ENCODE measurements around the gene TTC28. TPM values are rescaled to one million over a fixed set of nuclear protein-coding genes. Genes with fewer than 3 reads are reported as not detected.

Gene TTC28
- total RNA-seq, 4 donors from 2014 or later: 35.1 to 138 (median 50.8) TPM

DNA sequence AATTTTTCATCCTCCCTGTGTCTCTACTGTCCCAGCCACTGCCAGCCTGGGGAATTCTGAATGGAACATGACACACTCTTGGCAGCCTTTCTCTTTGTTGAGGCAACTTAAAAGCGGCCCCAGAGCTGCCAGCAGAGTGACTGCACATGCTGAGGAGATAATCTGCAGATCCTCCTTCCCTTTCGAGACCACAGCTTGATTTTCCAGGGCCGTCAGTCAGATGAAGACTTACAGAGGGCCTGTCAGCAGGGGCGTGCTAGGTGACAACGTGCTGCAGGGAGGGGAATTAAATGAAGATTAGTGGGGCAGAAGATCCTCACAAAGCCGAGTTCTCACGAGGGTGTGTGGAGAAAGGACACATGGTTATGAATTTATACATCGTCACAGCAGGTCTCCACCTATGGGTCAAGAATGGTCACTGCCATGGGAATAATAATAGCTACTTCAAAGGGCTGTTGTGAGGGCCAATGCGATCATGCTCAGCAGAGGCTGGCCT lies 567.0 kb downstream of the TTC28 start:
- TF ChIP-seq, protein P1, sequence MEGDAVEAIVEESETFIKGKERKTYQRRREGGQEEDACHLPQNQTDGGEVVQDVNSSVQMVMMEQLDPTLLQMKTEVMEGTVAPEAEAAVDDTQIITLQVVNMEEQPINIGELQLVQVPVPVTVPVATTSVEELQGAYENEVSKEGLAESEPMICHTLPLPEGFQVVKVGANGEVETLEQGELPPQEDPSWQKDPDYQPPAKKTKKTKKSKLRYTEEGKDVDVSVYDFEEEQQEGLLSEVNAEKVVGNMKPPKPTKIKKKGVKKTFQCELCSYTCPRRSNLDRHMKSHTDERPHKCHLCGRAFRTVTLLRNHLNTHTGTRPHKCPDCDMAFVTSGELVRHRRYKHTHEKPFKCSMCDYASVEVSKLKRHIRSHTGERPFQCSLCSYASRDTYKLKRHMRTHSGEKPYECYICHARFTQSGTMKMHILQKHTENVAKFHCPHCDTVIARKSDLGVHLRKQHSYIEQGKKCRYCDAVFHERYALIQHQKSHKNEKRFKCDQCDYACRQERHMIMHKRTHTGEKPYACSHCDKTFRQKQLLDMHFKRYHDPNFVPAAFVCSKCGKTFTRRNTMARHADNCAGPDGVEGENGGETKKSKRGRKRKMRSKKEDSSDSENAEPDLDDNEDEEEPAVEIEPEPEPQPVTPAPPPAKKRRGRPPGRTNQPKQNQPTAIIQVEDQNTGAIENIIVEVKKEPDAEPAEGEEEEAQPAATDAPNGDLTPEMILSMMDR (IDR thresholded peaks at IDR 0.05): peak; percentile 16 to 59 (median 31)
- TF ChIP-seq POLR2AphosphoS5 (IDR thresholded peaks at IDR 0.05) (no peak), EP300 (IDR thresholded peaks at IDR 0.05) (no peak), POLR2A (IDR thresholded peaks at IDR 0.05) (no peak)
- Histone ChIP-seq H3K27me3 (no peaks in the 10 kb centered on the region), H3K4me3 (no peak overlapping the region), H3K27ac (peak overlapping the region in 2 of 4 donors; percentile 13 to 43), H3K36me3 (peaks cover 0 to 6% of the 10 kb centered on the region in 2 donors), H3K4me1 (peaks cover 0 to 40% (median 8%) of the 10 kb centered on the region in 3 donors), H3K9me3 (no peaks in the 10 kb centered on the region)
- no peak for ATAC-seq
- 48% methylated on average over 3 of the region's 9 CpGs; no CpG with 5 or more reads in 1 of the 2 donors for WGBS, 2 donors (ENCODE audit: low coverage in 1 of 2)

DNA sequence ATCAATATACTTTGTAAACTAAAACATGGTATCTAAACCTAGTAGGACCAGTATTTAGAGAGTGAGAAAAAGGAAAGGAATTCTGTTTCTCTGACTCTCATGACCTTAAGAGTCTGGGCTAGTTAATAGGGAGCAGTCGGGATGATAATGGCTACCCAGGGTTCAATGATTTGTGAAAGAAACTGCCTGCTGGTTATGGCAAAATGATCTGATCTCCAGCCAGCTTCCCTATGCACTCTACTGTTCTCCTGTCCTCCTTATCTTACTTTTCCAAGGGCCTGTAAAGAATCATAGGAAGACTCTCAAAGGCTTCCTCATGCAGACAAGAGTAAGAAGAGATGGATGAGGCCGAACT lies 567.5 kb downstream of the TTC28 start:
- WGBS, 2 donors (ENCODE audit: low coverage in 1 of 2): 33 to 37% methylated on average over 1 to 2 of the region's 2 CpGs
- no peak for ATAC-seq
- H3K27me3 ChIP-seq: no peaks in the 10 kb centered on the region
- TF ChIP-seq POLR2A (IDR thresholded peaks at IDR 0.05) (no peak), POLR2AphosphoS5 (IDR thresholded peaks at IDR 0.05) (no peak)
- TF ChIP-seq, protein P1 (IDR thresholded peaks at IDR 0.05): no peak
- H3K9me3 ChIP-seq: no peaks in the 10 kb centered on the region
- peak overlapping the region in 2 of 4 donors; percentile 13 to 43 for H3K27ac ChIP-seq
- H3K4me3 ChIP-seq: no peak overlapping the region
- H3K4me1 ChIP-seq: peaks cover 0 to 38% (median 8%) of the 10 kb centered on the region in 3 donors
- peaks cover 0 to 10% of the 10 kb centered on the region in 2 donors for H3K36me3 ChIP-seq

DNA sequence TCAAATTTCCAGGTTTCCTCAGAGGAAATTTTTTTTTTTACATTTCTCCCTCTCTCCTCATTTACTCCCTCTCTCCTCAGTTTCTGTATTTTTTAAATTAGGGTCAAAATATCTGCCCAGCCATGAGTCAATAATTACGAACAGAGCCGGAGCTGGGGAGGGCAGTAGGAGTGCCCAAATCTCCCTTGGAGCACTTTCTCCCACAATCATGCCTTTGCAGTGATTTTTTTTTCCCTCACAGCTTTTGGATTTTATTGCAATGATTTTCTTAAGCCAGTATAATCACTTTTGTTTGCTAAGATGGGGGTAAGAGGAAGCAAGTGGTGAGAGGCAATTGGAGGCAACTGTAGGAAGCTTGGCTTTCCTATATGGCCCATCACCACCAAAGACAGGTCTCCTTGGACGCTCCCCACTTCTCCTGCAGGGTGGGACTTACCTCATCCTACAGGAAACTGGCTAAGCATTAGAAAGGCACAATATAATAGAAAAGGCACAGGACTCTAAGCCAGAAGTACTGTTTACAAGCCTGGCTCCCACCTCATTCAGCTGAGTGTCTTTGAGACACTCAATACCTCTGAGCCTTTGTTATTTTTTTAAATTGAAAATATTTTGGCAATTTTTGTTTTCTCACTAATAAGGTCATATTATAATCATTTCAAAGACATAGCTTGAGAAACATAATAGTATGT lies 568.0 kb downstream of the TTC28 start:
- H3K4me1 ChIP-seq: peaks cover 0 to 32% (median 7%) of the 10 kb centered on the region in 3 donors
- no peak overlapping the region for H3K4me3 ChIP-seq
- H3K9me3 ChIP-seq: no peaks in the 10 kb centered on the region
- no peak for TF ChIP-seq EP300 (IDR thresholded peaks at IDR 0.05)
- TF ChIP-seq, protein P1 (IDR thresholded peaks at IDR 0.05): no peak
- no peak for TF ChIP-seq POLR2AphosphoS5 (IDR thresholded peaks at IDR 0.05)
- TF ChIP-seq POLR2A (IDR thresholded peaks at IDR 0.05): no peak
- no peak for ATAC-seq
- H3K27me3 ChIP-seq: no peaks in the 10 kb centered on the region
- H3K27ac ChIP-seq: peak overlapping the region in 1 of 4 donors; percentile 13
- 73 to 100% methylated on average over 2 to 3 of the region's 3 CpGs for WGBS, 2 donors (ENCODE audit: low coverage in 1 of 2)
- peaks cover 0 to 15% of the 10 kb centered on the region in 2 donors for H3K36me3 ChIP-seq

DNA sequence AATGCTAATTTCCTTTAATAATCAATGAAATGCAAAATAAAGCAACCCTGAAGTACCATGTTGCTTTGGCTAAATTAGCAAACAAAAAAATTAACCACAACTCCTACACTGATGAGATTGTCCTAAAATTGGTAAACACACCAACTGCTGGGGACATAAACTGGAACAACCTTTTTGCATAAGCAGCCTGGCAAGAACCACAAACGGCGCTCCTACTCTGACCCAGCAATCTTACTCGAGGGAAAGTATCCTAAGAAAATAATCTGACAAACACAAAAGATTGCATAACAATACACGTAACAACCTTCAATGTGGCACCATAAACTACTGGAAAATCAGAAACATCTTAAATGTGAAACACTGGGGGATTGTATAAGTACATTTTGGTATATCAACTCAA lies 570.8 kb downstream of the TTC28 start:
- Histone ChIP-seq H3K27ac (no peak overlapping the region), H3K27me3 (no peaks in the 10 kb centered on the region), H3K9me3 (no peaks in the 10 kb centered on the region), H3K36me3 (peaks cover 0 to 33% of the 10 kb centered on the region in 2 donors), H3K4me1 (peaks cover 0 to 23% (median 3%) of the 10 kb centered on the region in 3 donors), H3K4me3 (no peak overlapping the region)
- TF ChIP-seq EP300 (IDR thresholded peaks at IDR 0.05): no peak
- TF ChIP-seq POLR2AphosphoS5 (IDR thresholded peaks at IDR 0.05): no peak
- no peak for TF ChIP-seq POLR2A (IDR thresholded peaks at IDR 0.05)
- TF ChIP-seq, protein P1 (IDR thresholded peaks at IDR 0.05): no peak
- ATAC-seq: no peak
- 86 to 89% methylated on average over 4 of the region's 4 CpGs for WGBS, 2 donors (ENCODE audit: low coverage in 1 of 2)

DNA sequence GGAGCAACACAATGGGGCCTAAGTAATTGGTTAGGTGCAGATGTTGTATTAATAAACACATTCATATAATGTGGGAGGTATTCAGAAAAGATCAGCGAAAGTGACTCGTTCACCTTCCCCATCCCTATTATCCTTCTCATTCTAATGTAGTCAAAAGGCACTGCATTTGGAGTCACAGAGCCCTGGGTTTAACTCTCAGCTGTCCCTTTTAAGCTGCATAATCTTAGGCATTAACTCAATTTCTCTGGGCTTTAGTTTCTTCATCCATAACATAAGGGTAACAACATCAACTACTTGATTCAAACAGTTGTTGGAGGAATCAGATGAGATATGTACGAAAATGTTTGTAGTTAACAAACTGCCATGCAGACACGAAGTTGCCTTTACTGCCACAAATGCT lies 573.0 kb downstream of the TTC28 start:
- TF ChIP-seq EP300 (IDR thresholded peaks at IDR 0.05) (no peak), POLR2AphosphoS5 (IDR thresholded peaks at IDR 0.05) (no peak), POLR2A (IDR thresholded peaks at IDR 0.05) (no peak)
- TF ChIP-seq, protein P1 (IDR thresholded peaks at IDR 0.05): no peak
- ATAC-seq: no peak
- 90 to 92% methylated on average over 4 of the region's 4 CpGs for WGBS, 2 donors (ENCODE audit: low coverage in 1 of 2)

More for the DNA sequence above, 573.0 kb downstream of the TTC28 start:
- no peaks in the 10 kb centered on the region for H3K27me3 ChIP-seq
- peaks cover 0 to 16% (median under 1%) of the 10 kb centered on the region in 3 donors for H3K4me1 ChIP-seq
- no peak overlapping the region for H3K27ac ChIP-seq
- no peaks in the 10 kb centered on the region for H3K9me3 ChIP-seq
- no peak overlapping the region for H3K4me3 ChIP-seq
- peaks cover 0 to 37% of the 10 kb centered on the region in 2 donors for H3K36me3 ChIP-seq

All from gastroesophageal sphincter (tissue), 4 donors.